ENCODE data around the gene GPR18.

The GPR18 gene

GRCh38 chr13:99299920-99300341, 41.8 kb upstream of the GPR18 start:
- Histone ChIP-seq H3K27ac (ENCODE audit: low read length) (no peak overlapping the region), H3K9ac (ENCODE audit: low read depth, low read length) (no peak overlapping the region)

GRCh38 chr13:99299256-99299919, 41.2 kb upstream of the GPR18 start:
- no peaks in the 10 kb centered on the region for H3K27me3 ChIP-seq (ENCODE audit: insufficient read depth, low read length)
- no peaks in the 10 kb centered on the region for H3K4me1 ChIP-seq (ENCODE audit: insufficient read depth, low read length)
- H3K4me3 ChIP-seq (ENCODE audit: low read length): no peak overlapping the region
- H3K27ac ChIP-seq (ENCODE audit: low read length): no peak overlapping the region
- H3K9me3 ChIP-seq (ENCODE audit: insufficient read depth, low read depth, low read length): no peaks in the 10 kb centered on the region
- H3K9ac ChIP-seq (ENCODE audit: low read depth, low read length): no peak overlapping the region
- H3K36me3 ChIP-seq (ENCODE audit: insufficient read depth, low read depth, low read length): 0 out of 2 replicates have a peak, but pooled peaks cover 5% of the 10 kb centered on the region

More at GRCh38 chr13:99299920-99300341, 41.8 kb upstream of the GPR18 start:
- Histone ChIP-seq H3K4me1 (ENCODE audit: insufficient read depth, low read length) (no peaks in the 10 kb centered on the region), H3K9me3 (ENCODE audit: insufficient read depth, low read depth, low read length) (no peaks in the 10 kb centered on the region), H3K27me3 (ENCODE audit: insufficient read depth, low read length) (no peaks in the 10 kb centered on the region), H3K36me3 (ENCODE audit: insufficient read depth, low read depth, low read length) (0 out of 2 replicates have a peak, but pooled peaks cover 3% of the 10 kb centered on the region), H3K4me3 (ENCODE audit: low read length) (no peak overlapping the region)

DNA sequence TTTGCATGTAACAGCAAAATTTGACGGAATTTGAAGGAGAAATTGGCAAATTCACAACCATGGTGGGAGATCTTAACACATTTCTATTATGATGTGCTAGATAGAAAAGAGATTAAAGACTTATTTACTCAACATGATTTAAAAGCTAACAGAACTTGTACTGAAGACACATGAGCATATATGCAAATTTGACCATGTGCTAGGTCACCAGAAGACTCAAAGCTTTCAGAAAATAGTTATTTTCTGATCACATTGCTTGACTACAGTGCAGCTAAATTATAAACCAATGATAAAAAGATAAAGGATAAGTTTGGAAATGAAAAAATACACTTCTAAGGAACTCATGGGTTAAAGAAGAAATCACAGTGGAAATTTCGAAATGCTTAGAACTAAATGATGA, 39.9 kb upstream of the GPR18 start:
- H3K36me3 ChIP-seq (ENCODE audit: insufficient read depth, low read depth, low read length): 0 out of 2 replicates have a peak, but pooled peaks cover 5% of the 10 kb centered on the region
- H3K4me1 ChIP-seq (ENCODE audit: insufficient read depth, low read length): no peaks in the 10 kb centered on the region
- no peaks in the 10 kb centered on the region for H3K27me3 ChIP-seq (ENCODE audit: insufficient read depth, low read length)
- no peak overlapping the region for H3K4me3 ChIP-seq (ENCODE audit: low read length)
- H3K9ac ChIP-seq (ENCODE audit: low read depth, low read length): no peak overlapping the region
- H3K9me3 ChIP-seq (ENCODE audit: insufficient read depth, low read depth, low read length): no peaks in the 10 kb centered on the region
- H3K27ac ChIP-seq (ENCODE audit: low read length): no peak overlapping the region

DNA sequence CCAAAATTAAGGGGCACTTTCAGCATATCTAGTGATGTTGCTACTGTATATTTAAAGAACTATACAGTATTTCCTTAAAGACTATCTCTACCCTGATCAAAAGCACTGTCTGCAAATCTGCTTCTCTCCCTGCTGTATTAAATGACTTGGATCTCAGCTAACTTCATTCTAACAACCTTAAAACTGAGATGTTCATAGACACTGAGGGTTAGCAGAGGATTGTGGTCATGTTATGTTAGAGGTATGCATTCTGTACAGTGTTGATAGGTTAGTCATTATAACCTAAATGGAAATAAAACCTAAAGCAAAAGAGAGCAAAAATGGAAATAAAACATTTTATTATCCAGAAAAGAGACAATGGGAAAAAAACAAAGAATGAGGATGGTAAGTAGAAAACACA, 39.2 kb upstream of the GPR18 start:
- H3K4me1 ChIP-seq (ENCODE audit: insufficient read depth, low read length): no peaks in the 10 kb centered on the region
- 0 out of 2 replicates have a peak, but pooled peaks cover 5% of the 10 kb centered on the region for H3K36me3 ChIP-seq (ENCODE audit: insufficient read depth, low read depth, low read length)
- H3K27ac ChIP-seq (ENCODE audit: low read length): no peak overlapping the region
- no peaks in the 10 kb centered on the region for H3K9me3 ChIP-seq (ENCODE audit: insufficient read depth, low read depth, low read length)
- H3K27me3 ChIP-seq (ENCODE audit: insufficient read depth, low read length): no peaks in the 10 kb centered on the region
- H3K4me3 ChIP-seq (ENCODE audit: low read length): no peak overlapping the region
- no peak overlapping the region for H3K9ac ChIP-seq (ENCODE audit: low read depth, low read length)

- Histone ChIP-seq H3K36me3 (ENCODE audit: insufficient read depth, low read depth, low read length) (0 out of 2 replicates have a peak, but pooled peaks cover 5% of the 10 kb centered on the region), H3K9ac (ENCODE audit: low read depth, low read length) (no peak overlapping the region), H3K4me1 (ENCODE audit: insufficient read depth, low read length) (no peaks in the 10 kb centered on the region), H3K4me3 (ENCODE audit: low read length) (no peak overlapping the region), H3K27me3 (ENCODE audit: insufficient read depth, low read length) (no peaks in the 10 kb centered on the region), H3K27ac (ENCODE audit: low read length) (no peak overlapping the region), H3K9me3 (ENCODE audit: insufficient read depth, low read depth, low read length) (no peaks in the 10 kb centered on the region)
Measured at GRCh38 chr13:99296398-99296797, 38.2 kb upstream of the GPR18 start.

GRCh38 chr13:99295488-99296252, 37.5 kb upstream of the GPR18 start:
- no peaks in the 10 kb centered on the region for H3K9me3 ChIP-seq (ENCODE audit: insufficient read depth, low read depth, low read length)
- no peak overlapping the region for H3K9ac ChIP-seq (ENCODE audit: low read depth, low read length)
- H3K27me3 ChIP-seq (ENCODE audit: insufficient read depth, low read length): no peaks in the 10 kb centered on the region
- no peaks in the 10 kb centered on the region for H3K4me1 ChIP-seq (ENCODE audit: insufficient read depth, low read length)
- H3K4me3 ChIP-seq (ENCODE audit: low read length): no peak overlapping the region
- 0 out of 2 replicates have a peak, but pooled peaks cover 5% of the 10 kb centered on the region for H3K36me3 ChIP-seq (ENCODE audit: insufficient read depth, low read depth, low read length)
- no peak overlapping the region for H3K27ac ChIP-seq (ENCODE audit: low read length)

DNA sequence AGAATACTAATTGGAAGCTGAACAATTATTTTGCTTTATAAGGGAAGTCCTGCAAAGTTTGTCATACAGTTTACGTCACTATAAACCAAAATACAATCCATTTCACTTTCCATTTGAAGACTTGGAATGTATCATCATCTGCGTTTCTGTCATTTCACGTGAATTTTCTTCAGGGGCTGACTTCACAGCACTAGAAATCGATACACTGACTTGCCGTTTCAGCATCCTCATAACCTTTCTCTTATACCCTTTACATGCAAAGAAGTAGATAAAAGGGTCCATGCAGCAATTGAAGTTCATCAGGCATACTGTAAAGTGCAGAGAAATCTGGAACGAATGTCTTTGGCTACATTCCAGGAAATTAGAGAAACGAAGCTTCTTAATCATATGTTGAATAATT, 36.8 kb upstream of the GPR18 start:
- Histone ChIP-seq H3K9me3 (ENCODE audit: insufficient read depth, low read depth, low read length) (no peaks in the 10 kb centered on the region), H3K27me3 (ENCODE audit: insufficient read depth, low read length) (no peaks in the 10 kb centered on the region), H3K9ac (ENCODE audit: low read depth, low read length) (no peak overlapping the region), H3K4me3 (ENCODE audit: low read length) (no peak overlapping the region), H3K36me3 (ENCODE audit: insufficient read depth, low read depth, low read length) (0 out of 2 replicates have a peak, but pooled peaks cover 5% of the 10 kb centered on the region), H3K4me1 (ENCODE audit: insufficient read depth, low read length) (no peaks in the 10 kb centered on the region), H3K27ac (ENCODE audit: low read length) (no peak overlapping the region)

DNA sequence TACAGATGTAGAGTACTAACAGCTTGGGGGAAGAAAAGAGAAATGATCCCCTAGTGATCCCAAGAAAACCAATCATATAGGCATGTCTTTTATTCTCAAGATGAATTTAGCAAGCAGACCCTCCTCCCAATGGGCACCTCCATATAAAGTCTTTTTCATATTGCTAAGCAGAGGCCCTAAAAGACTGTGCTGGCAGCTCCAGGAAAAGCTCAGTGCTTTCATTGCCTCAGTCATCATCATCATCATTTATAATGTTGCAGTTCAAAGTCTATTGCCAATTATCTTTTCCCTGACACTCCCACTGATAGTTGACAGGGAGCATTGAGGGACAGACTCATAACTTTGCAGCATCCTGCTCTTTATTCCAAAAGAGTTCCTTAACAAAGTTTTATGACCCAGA, 36.0 kb upstream of the GPR18 start:
- no peak overlapping the region for H3K27ac ChIP-seq (ENCODE audit: low read length)
- H3K4me3 ChIP-seq (ENCODE audit: low read length): no peak overlapping the region
- no peak overlapping the region for H3K9ac ChIP-seq (ENCODE audit: low read depth, low read length)
- H3K4me1 ChIP-seq (ENCODE audit: insufficient read depth, low read length): no peaks in the 10 kb centered on the region
- H3K9me3 ChIP-seq (ENCODE audit: insufficient read depth, low read depth, low read length): no peaks in the 10 kb centered on the region
- H3K27me3 ChIP-seq (ENCODE audit: insufficient read depth, low read length): no peaks in the 10 kb centered on the region
- 0 out of 2 replicates have a peak, but pooled peaks cover 5% of the 10 kb centered on the region for H3K36me3 ChIP-seq (ENCODE audit: insufficient read depth, low read depth, low read length)

GRCh38 chr13:99293178-99293577, 35.0 kb upstream of the GPR18 start:
- Histone ChIP-seq H3K9ac (ENCODE audit: low read depth, low read length) (no peak overlapping the region), H3K36me3 (ENCODE audit: insufficient read depth, low read depth, low read length) (0 out of 2 replicates have a peak, but pooled peaks cover 5% of the 10 kb centered on the region), H3K27me3 (ENCODE audit: insufficient read depth, low read length) (no peaks in the 10 kb centered on the region), H3K4me3 (ENCODE audit: low read length) (no peak overlapping the region), H3K9me3 (ENCODE audit: insufficient read depth, low read depth, low read length) (no peaks in the 10 kb centered on the region), H3K4me1 (ENCODE audit: insufficient read depth, low read length) (no peaks in the 10 kb centered on the region), H3K27ac (ENCODE audit: low read length) (no peak overlapping the region)

DNA sequence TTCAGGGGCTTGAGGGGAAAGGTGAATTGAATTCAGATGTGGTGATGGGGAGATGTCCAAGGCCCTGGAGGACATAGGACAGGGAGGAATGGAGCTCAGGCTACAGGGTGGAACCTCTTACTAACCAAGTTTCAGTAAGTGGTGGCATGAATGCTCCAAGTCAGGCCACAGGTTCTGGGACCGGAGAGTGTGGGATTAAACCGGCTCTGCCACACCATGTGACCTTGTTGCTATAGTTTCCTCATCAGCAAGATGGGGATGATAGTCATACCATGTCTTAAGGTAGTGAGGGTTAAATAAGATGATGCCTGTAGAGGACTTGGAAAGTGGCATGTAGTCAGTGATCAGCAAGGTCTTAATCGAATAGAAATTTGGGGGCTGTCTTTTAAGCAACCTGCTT, 32.7 kb upstream of the GPR18 start:
- H3K4me3 ChIP-seq (ENCODE audit: low read length): no peak overlapping the region
- no peaks in the 10 kb centered on the region for H3K9me3 ChIP-seq (ENCODE audit: insufficient read depth, low read depth, low read length)
- H3K27ac ChIP-seq (ENCODE audit: low read length): no peak overlapping the region
- no peaks in the 10 kb centered on the region for H3K27me3 ChIP-seq (ENCODE audit: insufficient read depth, low read length)
- H3K36me3 ChIP-seq (ENCODE audit: insufficient read depth, low read depth, low read length): 0 out of 2 replicates have a peak, but pooled peaks cover 5% of the 10 kb centered on the region
- H3K9ac ChIP-seq (ENCODE audit: low read depth, low read length): no peak overlapping the region
- no peaks in the 10 kb centered on the region for H3K4me1 ChIP-seq (ENCODE audit: insufficient read depth, low read length)

- Histone ChIP-seq H3K27ac (ENCODE audit: low read length) (no peak overlapping the region), H3K36me3 (ENCODE audit: insufficient read depth, low read depth, low read length) (0 out of 2 replicates have a peak, but pooled peaks cover 1% of the 10 kb centered on the region), H3K9ac (ENCODE audit: low read depth, low read length) (no peak overlapping the region), H3K27me3 (ENCODE audit: insufficient read depth, low read length) (no peaks in the 10 kb centered on the region), H3K4me3 (ENCODE audit: low read length) (no peak overlapping the region), H3K4me1 (ENCODE audit: insufficient read depth, low read length) (no peaks in the 10 kb centered on the region), H3K9me3 (ENCODE audit: insufficient read depth, low read depth, low read length) (no peaks in the 10 kb centered on the region)
Measured at GRCh38 chr13:99289674-99290337, 31.6 kb upstream of the GPR18 start.
